ENCODE data around the gene SLC25A39. TPM values are rescaled to one million over a fixed set of nuclear protein-coding genes. Genes with fewer than 3 reads are reported as not detected.

Gene SLC25A39
- total and polyA plus RNA-seq, 9 of the 15 experiments (the other 6 are each of a cell fraction or from before 2014, with no cell fraction given) = 4.8 to 267 (median 140) TPM

GRCh38 chr17:44281570-44281969, 43.1 kb downstream of the SLC25A39 start (continued):
- TF ChIP-seq GATA2 (CRISPR knock-in tag; IDR thresholded peaks at IDR 0.05) = peak; percentile 46; the same call in 1 of the 2 replicates
- TF ChIP-seq ESRRA (IDR thresholded peaks at IDR 0.05; ENCODE audit: borderline replicate concordance, low read depth) = 0 out of 2 replicates have a peak, but pooled peaks have one; percentile 36
- TF ChIP-seq MEIS2 (IDR thresholded peaks at IDR 0.05; ENCODE audit: partially characterized antibody) = peak; percentile 39
- peak; percentile 42; the same call in 1 of the 2 replicates for TF ChIP-seq EP300 (IDR thresholded peaks at IDR 0.05; ENCODE audit: low read length)
- TF ChIP-seq, protein P1, sequence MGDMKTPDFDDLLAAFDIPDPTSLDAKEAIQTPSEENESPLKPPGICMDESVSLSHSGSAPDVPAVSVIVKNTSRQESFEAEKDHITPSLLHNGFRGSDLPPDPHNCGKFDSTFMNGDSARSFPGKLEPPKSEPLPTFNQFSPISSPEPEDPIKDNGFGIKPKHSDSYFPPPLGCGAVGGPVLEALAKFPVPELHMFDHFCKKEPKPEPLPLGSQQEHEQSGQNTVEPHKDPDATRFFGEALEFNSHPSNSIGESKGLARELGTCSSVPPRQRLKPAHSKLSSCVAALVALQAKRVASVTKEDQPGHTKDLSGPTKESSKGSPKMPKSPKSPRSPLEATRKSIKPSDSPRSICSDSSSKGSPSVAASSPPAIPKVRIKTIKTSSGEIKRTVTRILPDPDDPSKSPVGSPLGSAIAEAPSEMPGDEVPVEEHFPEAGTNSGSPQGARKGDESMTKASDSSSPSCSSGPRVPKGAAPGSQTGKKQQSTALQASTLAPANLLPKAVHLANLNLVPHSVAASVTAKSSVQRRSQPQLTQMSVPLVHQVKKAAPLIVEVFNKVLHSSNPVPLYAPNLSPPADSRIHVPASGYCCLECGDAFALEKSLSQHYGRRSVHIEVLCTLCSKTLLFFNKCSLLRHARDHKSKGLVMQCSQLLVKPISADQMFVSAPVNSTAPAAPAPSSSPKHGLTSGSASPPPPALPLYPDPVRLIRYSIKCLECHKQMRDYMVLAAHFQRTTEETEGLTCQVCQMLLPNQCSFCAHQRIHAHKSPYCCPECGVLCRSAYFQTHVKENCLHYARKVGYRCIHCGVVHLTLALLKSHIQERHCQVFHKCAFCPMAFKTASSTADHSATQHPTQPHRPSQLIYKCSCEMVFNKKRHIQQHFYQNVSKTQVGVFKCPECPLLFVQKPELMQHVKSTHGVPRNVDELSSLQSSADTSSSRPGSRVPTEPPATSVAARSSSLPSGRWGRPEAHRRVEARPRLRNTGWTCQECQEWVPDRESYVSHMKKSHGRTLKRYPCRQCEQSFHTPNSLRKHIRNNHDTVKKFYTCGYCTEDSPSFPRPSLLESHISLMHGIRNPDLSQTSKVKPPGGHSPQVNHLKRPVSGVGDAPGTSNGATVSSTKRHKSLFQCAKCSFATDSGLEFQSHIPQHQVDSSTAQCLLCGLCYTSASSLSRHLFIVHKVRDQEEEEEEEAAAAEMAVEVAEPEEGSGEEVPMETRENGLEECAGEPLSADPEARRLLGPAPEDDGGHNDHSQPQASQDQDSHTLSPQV (IDR thresholded peaks at IDR 0.05) = peak; percentile 27; the same call in 1 of the 2 replicates

GRCh38 chr17:44280392-44280937, 44.2 kb downstream of the SLC25A39 start:
- Histone ChIP-seq H3K4me1 (replicated peaks in 1 of 2; ENCODE audit: control insufficient read depth in 2 of 2, insufficient read depth in 2 of 2, low read length in 2 of 2) (peaks cover 43 to 55% of the 10 kb centered on the region in 2 experiments), H3K27me3 (ENCODE audit: control insufficient read depth in 2 of 2, insufficient read depth in 2 of 2, low read length in 2 of 2) (no peaks in the 10 kb centered on the region), H4K20me1 (replicated peaks; ENCODE audit: control insufficient read depth, insufficient read depth, low read length) (no peaks in the 10 kb centered on the region), H3K9me1 (ENCODE audit: control insufficient read depth, insufficient read depth, low read length) (no peaks in the 10 kb centered on the region), H3K9ac (ENCODE audit: insufficient read depth in 1 of 2, low read depth in 2 of 2, low read length in 2 of 2) (peak overlapping the region; percentile 28 to 80; a peak in 3 of 4 replicates), H3K9me3 (replicated peaks; ENCODE audit: control insufficient read depth, insufficient read depth, low read depth, low read length) (no peaks in the 10 kb centered on the region), H3K36me3 (ENCODE audit: control insufficient read depth, insufficient read depth, low read length) (no peaks in the 10 kb centered on the region), H3K4me2 (ENCODE audit: insufficient read depth, low read length) (peak overlapping the region; percentile 57; the same call in 1 of the 2 replicates), H3K4me3 (no peak overlapping the region), H2AFZ (ENCODE audit: low read depth, low read length) (peak overlapping the region; percentile 43), H3K27ac (ENCODE audit: extremely low read depth, low read depth, low read length) (peak overlapping the region; percentile 54; the same call in 2 of the 3 replicates), H3K79me2 (ENCODE audit: control insufficient read depth, insufficient read depth, low read length) (no peaks in the 10 kb centered on the region)
- in situ Hi-C loops (cut with MboI) (no loop called here), intact Hi-C loops (cut with micrococcal nuclease) (no loop called here)
- ATAC-seq (no peak), DNase-seq (ENCODE audit: extremely low read depth in 1 of 4, low spot score in 3 of 4) (no peak), FAIRE-seq (no peak)
- WGBS (ENCODE audit: insufficient coverage, low coverage, missing lambda C conversion rate) = 43% methylated on average over 12 of the region's 12 CpGs
- CTCF ChIA-PET (ENCODE audit: low intra/inter-chr PET ratio) = no interaction called here
- BruUV-seq (replicated peaks) = no TSS peak
- POLR2A ChIA-PET = interaction anchor here (0.5 to 1.0 kb wide), 4 partner anchors 8 to 1895 kb away, joined by 3 to 6 read pairs (median 3); no protein-coding TSS in a partner anchor
- no peak for TF ChIP-seq SETDB1 (IDR thresholded peaks at IDR 0.05; ENCODE audit: low read length)
- no peak for TF ChIP-seq ZNF140 (CRISPR knock-in tag; IDR thresholded peaks at IDR 0.05)
- TF ChIP-seq SMARCA4 (IDR thresholded peaks at IDR 0.05) = no peak
- no peak for TF ChIP-seq FOXP1 (CRISPR knock-in tag; IDR thresholded peaks at IDR 0.05)
- TF ChIP-seq, protein P2, sequence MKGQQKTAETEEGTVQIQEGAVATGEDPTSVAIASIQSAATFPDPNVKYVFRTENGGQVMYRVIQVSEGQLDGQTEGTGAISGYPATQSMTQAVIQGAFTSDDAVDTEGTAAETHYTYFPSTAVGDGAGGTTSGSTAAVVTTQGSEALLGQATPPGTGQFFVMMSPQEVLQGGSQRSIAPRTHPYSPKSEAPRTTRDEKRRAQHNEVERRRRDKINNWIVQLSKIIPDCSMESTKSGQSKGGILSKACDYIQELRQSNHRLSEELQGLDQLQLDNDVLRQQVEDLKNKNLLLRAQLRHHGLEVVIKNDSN (CRISPR knock-in tag; IDR thresholded peaks at IDR 0.05) = no peak
- no peak for TF ChIP-seq ZNF696 (CRISPR knock-in tag; conservative IDR thresholded peaks at IDR 0.05)
- no peak for TF ChIP-seq KLF6 (CRISPR knock-in tag; IDR thresholded peaks at IDR 0.05; ENCODE audit: borderline replicate concordance)
- no peak for TF ChIP-seq XRCC3 (IDR thresholded peaks at IDR 0.05)
- no peak for TF ChIP-seq FOXP4 (CRISPR knock-in tag; IDR thresholded peaks at IDR 0.05; ENCODE audit: borderline replicate concordance)
- TF ChIP-seq HNRNPL (IDR thresholded peaks at IDR 0.05; ENCODE audit: low read depth, low read length) = no peak
